ENCODE measurements around the gene NFS1.

- TF ChIP-seq CTCF (IDR thresholded peaks at IDR 0.05): no peak
- TF ChIP-seq ZFX (IDR thresholded peaks at IDR 0.05; ENCODE audit: borderline replicate concordance): no peak
Observed at GRCh38 chr20:35626386-35627001, 72.7 kb downstream of the NFS1 start.

Measured in 22Rv1 (cell line).